SW 1271 (cell line): Measurements from ENCODE around the gene VPS35L.
"Not testable (repeated sequence)": the region's sequence is repeated elsewhere in the genome, so short reads cannot be mapped to it uniquely, and the experiment has no call there.

ENCODE experiments used
- DNase-seq, 2 experiments: peaks; one replicate each; lab custom pipeline; 2025; lab: John Stamatoyannopoulos, UW

The VPS35L gene

DNA sequence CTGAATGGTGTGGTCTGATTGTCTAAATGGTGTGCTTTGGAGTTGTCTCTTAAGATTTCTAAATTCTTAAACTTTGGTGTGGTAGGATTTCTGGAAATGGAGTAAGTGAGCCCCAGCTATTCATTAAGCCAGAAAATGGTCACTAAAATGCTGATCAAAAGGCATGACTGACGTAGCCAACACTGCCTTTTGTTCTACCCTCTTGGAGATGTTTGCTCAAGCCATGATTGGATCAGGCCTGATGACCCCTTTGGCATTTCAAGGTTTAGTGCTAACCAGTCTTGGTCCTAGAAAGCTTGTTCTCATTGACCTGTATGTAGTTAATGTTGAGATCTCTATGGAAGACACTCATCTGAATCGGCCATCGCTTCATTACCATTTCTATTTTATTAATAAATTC, 94.5 kb downstream of the VPS35L start:
- no peak for DNase-seq

DNA sequence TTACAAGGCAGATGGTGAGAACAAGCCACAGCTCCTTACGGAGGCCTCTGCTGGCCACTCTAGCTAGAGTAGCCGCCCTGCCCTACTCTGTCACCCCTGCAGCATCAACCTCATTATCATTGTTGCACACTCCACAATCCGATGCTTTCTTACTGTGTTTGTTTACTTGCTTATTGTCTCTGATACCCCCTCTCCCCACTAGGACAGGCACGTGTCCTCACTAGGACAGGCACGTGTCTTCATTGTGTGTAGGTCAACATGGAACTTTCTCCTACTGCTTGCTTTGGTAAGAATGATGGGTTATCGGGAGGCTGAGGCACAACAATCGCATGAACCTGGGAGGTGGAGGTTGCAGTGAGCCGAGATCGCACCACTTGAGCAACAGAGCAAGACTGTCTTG, 98.6 kb downstream of the VPS35L start:
- no peak for DNase-seq

DNA sequence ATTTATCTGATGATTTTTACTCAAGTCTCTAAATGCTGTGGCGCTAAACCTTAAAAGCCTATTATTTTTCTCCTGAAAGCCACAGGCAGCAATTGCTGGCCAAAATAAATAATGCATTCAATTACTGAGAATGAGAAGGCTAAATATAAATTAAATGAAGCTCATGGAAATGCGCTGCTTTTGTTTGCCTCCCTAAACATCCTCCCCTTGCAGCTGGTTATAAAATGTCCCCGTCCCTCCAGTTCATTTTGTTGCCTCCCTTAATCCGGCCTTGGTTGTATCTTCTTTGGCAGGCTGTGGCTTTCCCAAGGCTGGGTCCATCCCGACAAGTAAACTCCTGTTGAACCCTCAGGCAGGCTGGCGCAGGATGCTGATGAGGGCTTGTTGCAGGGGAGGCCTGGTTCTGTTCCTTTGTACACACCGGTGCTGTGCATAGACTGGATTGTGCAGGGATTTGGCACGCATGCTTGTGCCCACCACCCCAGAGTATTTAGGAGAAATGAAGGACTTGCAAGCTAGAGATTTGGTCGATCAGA, 99.8 kb downstream of the VPS35L start:
- DNase-seq, result no peak

DNA sequence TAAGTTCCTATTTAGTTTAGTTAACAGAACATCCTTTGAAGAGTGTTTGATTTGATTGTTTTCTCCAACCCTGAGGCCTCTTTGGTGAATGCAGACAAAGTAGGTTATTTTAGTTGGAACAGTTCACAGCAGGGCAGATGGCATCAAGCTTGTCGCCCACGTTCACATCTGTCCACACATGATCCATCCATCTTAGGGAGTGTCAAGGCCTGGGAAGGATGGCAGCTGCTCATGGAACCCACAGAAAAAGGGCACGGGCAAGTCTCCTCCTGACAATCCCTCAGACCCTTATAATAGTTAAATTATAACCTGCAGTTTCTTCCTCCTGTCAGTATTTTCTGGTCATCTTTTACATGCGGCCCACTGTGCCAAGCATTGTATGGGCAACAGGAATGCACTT, 102.3 kb downstream of the VPS35L start:
- DNase-seq, result no peak

DNA sequence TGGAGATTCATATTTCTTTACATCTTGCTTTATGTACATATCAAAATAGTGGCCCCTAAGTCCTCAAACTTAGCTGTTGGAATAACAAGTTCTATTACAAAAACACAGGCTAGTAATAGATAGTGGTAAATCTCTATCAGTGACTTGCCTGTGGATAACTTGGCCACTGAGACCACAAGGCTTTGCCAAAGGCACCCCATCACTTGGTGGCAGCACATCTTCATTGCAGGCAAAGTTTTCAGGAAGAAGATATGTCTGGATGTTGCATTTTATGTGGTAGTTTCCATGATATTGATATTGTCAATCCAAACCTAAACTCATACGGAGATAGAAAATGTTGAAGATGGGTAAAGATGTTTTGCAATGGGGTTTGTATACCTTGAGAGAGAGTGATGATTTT, 104.1 kb downstream of the VPS35L start:
- no peak for DNase-seq

DNA sequence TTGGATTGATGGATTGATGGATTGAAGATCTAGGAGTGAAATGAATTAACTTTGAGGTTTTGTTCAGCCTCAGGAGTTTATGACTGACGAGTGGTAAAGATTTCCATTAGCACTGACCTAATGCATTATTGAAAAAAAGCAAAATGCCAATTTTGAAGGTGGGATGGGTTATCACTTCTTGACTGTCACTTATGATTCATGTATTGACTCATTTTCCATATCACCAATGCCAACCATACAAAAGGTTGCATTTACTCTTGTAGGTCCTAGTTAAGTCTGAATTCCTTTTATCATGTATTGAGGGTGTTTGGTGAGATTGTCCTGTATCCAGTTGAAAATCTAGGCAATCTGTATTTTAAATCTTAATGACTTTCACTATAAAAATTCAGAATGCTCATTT, 104.9 kb downstream of the VPS35L start:
- no peak for DNase-seq

DNA sequence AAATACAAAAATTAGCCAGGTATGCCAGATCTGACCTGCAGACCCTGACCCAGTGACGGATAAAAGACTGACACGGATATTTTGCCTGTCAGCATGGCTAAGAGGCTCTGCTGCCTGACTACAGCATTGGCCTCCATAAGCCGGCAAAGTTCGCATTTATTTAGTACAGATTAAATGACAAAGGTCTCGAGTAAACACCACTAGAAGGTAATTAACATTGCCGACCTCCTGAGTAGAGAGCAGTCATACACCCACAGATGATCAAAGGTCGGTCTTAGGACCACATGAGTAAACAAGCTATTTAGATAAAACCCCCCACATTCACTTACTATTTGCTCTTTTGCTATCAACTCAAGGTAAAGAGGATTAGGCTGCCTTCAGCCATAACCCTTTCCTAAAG, 106.8 kb downstream of the VPS35L start:
- no peak for DNase-seq

DNA sequence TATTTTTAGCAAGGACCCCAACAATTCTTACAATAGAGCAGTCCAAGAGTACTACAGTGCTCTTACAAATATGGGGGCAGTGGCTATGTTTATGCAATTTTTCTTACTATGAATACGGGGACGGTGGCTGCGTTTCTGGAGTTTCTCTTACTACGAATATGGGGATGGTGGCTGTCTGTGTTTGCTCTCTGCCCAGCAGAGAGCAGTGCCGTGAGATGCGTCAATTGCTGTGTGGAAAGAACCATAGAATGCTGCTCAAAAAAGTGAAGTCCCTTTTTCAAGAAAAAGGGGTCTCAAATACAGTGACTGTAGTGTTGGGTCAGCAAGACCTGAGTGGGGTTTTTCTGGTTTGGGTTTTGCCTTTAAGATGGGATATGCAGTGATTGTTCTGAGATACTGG, 108.7 kb downstream of the VPS35L start:
- DNase-seq, result no peak

DNA sequence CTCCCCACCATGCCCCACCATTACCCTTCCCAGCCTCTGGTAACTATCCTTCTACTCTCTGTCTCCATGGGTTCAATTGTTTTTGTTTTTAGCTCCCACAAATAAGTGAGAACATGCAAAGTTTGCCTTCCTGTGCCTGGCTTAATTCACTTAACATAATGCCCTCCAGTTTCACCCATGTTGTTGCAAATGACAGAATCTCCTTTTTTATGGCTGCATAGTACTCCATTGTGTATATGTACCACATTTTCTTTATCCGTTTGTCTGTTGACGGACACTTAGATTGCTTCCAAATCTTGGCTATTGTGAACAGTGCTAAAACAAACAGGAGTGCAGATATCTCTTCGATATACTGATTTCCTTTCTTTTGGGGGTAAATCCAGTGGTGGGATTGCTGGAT, 109.8 kb downstream of the VPS35L start:
- not testable (repeated sequence) for DNase-seq

DNA sequence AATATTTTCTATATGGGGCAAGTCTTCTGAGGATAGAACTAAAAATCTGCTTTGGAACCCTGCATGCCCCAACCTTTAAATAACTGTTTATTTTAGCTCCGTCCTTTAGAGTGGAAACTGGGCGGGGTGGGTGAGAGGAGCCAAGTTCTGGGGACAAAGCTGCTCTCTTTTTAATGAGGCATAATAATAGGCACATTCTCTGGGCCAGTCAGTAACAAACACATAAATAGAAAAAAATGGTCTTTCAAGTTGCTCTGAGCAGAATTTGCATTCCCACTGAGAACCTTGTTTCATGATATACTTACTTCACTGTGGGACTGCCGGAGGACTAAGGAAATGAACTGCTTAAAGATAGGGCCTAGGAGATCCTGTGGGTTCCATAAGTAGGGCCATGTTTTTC, 111.0 kb downstream of the VPS35L start:
- no peak for DNase-seq

DNA sequence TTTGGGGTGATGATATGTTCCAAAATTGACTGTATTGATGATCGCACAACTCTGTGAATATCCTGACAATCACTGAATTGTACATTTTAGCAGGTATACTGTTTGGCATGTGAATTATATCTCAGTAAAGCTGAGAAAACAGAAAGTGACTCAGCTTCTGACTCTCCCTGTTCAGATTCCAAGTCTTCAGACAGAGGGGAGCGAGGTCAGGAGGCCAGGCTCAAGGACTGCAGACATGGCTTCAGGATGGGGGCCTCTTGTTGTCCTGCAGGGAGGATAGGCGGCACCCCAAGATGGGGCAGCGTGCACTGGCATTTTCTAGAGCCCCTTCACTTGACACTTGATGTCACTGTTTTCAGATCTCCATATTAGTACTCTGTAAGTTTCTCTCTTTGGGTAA, 116.9 kb downstream of the VPS35L start:
- DNase-seq, result no peak

DNA sequence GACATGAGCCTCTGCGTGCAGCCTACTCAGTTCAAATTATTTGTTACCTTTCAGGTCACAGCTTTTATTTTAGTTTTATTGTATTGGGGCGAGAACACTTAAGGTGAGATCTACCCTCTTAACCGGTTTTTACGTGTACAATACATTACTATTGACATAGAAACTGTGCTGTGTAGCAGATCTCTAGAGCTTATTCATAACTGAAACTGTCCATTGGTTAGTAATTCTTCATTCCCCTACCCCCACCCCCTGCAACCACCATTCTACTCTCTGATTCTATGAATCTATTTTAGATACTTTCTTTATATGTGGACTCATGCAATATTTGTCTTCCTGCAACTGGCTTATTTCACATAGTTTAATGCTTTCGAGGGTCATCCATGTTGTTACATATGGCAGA, 119.0 kb downstream of the VPS35L start:
- DNase-seq, result no peak

DNA sequence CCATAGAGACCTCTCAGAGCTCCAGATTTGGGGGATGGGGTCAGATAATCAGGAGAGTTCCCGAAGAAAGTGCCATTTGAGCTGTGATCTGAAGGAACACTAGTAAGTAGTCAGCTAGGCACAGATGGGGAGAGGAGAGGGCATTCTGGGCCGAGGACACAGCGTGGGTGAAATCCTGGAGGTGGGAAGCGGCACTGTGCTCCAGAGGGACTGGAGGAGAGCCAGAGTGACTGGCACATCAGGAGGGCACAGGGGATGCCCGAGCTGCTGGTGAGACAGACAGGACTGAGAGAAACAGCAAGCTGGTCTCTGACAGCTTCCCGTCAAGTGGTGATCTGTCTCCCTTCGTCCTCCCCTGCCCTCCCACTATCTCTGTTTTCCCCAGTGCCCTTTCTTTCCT, 121.9 kb downstream of the VPS35L start:
- no peak for DNase-seq

DNA sequence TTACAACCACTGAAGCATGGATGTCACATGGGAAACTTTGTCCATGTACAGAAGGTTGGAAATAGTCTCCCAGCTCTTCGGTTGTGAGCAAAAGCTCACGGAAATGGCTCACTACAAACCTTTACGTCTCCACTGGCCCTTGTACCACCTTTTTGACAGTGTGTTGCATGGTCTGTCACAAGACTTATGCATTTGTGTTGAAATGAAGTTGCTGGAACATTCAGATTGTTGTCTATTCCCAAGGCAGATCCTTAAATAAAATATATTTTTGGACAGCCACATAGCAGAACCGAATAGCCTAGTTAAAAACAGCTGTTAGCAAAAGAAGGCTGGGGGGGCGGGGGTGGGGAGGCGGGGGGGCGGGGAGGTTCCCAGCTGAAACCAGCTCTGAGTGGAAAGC, 123.3 kb downstream of the VPS35L start:
- DNase-seq, result no peak

DNA sequence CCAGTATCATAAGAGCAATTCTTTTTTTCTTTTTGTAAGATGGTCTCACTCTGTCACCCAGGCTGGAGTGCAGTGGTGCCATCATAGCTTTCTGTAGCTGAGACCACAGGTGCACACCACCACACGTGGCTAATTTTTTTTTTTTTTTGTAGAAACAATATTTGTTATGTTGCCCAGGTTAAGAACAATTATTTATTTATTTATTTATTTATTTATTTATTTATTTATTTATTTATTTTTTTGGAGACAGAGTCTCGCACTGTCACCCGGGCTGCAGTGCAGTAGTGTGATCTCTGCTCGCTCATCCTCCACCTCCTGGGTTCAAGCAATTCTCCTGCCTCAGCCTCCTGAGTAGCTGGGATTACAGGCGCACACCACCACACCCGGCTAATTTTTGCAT, 123.8 kb downstream of the VPS35L start:
- DNase-seq, result not testable (repeated sequence)

DNA sequence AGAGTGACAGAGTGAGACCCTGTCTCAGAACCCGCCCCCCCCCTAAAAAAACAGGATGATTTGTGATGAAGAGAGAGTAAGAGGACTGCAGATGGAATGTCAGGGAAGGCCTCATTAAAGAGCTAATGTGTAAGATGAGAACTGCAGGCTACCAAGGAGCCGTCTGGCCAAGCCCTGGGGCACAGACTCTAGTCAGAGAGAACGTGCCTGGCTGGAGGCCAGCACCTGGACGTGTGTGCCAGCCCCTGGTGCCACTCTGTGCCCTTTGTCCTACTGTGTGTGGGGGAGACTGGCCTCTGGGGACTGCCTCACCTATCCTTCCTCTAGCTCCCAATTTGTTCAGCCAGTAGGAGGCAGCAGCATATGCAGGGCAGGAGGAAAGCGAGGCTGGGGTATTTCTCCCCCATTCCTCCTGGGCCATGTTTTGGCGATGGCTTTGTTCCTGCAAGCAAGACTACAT, 125.4 kb downstream of the VPS35L start:
- DNase-seq, result no peak

DNA sequence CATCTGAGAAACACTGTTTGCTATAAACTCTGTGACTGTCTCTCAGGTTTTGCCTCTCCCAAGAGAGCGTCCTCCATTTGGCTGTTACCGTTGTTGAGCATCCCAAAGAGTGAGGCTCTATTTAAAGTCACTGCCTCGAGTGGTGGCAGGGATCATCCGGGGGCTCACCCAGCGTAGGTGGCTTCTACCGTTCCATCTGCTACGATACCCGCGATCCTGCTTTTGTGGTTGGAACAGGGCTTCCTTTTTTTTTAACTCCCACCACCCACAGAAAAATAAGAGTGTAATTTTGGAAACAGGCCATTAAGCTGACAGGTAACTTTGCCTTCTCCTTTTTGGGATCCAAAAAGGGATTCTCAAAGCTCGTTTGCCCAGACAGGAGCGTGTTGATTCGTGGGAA, 126.1 kb downstream of the VPS35L start:
- DNase-seq, result no peak

DNA sequence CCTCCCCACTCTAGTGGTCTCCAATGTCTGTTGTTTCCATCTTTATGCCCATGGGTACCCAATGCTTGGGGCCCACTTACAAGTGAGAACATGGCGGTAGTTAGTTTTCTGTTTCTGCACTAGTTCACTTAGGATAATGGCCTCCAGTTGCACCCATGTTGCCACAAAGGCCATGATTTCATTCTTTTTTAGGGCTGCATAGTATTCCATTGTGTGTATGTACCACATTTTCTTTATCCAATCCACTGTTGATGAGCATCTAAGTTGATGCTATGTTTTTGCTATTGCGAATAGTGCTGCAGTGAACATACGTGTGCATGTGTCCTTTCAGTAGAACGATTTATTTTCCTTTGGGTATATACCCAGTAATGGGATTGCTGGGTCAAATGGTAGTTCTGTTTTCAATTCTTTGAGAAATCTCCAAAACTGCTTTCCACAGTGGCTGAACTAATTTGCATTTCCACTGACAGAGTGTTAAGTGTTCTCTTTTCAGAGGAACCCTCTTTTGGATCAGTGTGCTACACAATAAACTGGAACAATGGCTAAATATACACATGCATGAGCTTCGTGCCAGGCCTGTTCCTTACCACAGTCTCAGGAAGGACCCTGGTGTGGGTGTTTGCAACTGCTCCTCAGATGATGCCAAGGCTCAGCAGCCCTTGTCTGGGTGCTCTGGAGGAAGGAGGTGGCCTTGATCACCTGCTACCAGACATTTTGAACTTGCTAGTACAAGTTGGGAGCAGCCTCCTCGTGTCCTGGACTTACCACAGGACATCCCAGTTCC, 128.1 kb downstream of the VPS35L start:
- no peak for DNase-seq

DNA sequence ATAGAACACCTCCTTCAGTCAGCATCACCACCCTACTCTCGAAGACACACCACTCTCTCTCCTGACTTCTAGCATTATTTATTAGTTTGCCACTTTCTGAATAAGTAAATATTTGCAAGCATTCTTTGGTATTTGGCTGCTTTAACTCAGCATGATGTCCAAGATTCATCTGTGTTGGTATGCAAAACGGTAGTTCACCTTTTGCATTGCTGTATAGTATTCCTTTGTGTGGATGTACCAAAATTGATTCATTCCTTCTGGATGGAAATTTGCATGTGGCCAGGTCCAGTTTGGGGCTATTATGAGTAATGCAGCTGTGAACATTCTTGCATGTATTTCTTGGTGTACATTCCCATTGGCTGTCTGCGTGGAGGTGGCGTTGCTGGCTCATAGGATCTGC, 129.7 kb downstream of the VPS35L start:
- DNase-seq, result no peak

DNA sequence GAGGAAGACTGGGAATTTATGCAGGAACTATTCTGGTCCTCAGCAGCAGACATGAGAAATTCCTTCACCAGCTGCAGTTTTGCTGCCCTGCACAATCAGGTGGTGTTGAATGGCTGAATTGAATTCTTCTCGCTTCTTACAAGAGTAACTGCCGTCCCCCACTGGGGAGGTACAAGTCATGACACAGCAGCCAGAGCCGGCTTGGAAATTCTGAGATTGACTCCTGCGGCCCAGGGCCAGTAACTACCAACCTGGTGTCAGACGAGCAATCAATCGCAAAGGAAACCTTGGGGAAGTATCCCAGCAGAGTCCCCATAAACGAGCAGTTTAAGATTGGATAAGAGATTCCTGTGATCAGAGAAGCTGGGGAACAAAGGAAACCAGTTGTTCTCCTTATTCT, 131.8 kb downstream of the VPS35L start:
- DNase-seq, result no peak

DNA sequence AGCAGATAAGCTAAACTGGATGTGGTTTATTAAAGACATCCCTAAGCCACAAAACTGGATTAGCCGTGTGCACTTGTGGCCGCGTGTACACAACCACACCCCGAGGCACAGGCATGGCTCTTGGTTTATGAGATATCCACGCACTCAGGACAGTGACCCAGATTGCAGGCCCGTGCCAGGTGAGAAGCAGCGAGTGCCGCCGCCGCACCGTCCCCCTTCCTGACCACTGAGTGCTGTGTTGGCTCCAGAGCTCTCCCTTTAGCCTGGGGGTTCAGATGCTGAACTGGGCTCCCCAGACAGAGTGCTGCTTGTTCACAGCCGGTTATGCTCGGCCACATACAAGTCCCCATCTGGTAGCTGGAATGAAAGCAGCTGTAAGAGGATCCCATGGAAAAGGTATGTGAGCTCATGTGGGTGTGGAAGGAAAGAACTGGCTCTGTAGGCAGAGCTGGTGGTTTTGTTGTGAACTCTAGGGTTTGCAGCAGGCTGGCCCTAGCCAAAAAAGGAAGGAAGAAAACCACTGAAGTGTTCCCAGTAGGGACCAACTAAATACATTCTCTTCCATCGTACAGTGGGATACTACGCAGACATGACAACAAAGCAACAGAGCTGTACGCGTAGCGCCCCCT, 133.0 kb downstream of the VPS35L start:
- no peak for DNase-seq

DNA sequence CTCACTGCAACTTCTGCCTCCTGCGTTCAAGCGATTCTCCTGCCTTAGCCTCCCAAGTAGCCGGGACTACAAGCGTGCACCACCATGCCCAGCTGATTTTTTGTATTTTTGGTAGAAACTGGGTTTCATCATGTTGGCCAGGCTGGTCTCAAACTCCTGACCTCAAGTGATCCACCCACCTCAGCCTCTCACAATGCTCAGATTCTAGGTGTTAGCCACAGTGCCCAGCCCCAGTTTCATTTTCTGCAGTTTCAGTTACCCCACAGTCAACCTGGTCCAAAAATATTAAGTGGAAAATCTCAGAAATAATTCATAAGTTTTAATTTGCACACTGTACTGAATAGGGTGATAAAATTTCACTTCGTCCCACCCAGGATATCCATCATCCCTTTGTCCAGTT, 133.8 kb downstream of the VPS35L start:
- DNase-seq, result no peak

DNA sequence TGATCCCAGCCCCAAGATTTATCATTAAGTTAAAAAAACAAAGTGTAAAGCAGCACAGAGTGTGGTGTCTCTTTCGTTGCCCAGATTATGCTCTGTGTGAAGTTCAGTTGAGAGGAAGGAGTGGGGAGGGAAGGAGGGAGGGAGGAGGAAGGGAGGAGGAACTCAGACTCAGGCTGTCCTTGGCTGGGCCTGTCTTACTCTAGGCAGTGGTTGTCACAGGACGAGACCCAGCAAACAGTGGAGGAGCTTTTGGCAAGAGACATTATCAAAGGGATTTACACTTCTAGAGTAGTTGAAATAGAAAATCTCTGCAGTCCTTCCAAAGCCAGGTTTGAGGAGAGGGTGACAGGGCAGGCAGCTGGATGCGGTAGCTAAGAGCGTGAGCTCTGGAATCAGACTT, 134.7 kb downstream of the VPS35L start:
- DNase-seq, result no peak
